HL-60/S4 treated with retinoic acid at 250 ng/mL for 4 days and 3 days (cell line): Measurements from ENCODE around the gene AGBL4.
"Not testable (repeated sequence)": the region's sequence is repeated elsewhere in the genome, so short reads cannot be mapped to it uniquely, and the experiment has no call there.

Experiments used
- in situ Hi-C: fragments of 300-500 bp; cut with MboI; formaldehyde crosslinking; loops from 2 replicates; pipeline ENCODE4 v1.7.0; 2022; ENCODE audit warnings: low sequenced_read_pairs

AGBL4 gene

DNA sequence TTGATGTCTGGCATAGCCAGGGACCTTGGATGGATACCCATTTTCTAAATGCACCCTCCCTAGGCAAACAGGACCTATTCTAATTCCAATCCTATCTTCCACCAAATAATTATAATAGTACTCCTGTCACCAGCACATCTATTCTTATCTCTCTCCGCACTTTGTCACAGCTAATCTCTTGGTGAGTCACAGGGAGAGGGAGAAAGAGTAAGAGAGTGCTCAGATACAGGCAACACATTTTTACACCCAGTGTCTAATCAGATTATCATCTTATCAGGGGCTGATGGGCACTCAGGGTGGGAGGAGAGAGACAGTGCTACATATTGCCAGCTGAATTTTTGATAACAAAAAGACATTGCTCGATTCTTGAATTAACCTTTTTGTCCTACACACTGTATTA is 972.1 kb downstream of the AGBL4 start:
- in situ Hi-C loops: no loop called here

GRCh38 chr1:49050041-49050440 is 973.7 kb downstream of the AGBL4 start:
- in situ Hi-C loops: no loop called here

DNA sequence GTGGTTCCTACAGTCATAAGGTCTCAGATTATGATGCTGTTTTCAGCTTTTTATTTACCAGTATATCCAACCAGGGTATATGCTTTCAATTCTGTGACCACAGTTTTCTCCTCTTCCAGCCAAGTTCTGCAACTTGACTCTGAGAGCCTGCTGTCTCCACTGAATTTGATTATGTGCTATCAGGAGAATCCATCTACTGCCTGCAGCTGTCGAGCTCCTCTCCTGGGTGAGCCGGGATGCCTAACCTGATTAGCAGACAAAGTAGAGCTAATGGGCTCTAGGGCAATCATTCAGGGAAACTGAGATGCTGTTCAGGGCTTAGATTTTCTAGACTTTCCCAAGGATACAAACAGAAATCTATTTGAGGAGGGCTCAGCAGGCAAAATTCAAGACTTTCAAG is 975.6 kb downstream of the AGBL4 start:
- in situ Hi-C loops: no loop called here

GRCh38 chr1:49046305-49046704 is 977.4 kb downstream of the AGBL4 start:
- in situ Hi-C loops: no loop called here

DNA sequence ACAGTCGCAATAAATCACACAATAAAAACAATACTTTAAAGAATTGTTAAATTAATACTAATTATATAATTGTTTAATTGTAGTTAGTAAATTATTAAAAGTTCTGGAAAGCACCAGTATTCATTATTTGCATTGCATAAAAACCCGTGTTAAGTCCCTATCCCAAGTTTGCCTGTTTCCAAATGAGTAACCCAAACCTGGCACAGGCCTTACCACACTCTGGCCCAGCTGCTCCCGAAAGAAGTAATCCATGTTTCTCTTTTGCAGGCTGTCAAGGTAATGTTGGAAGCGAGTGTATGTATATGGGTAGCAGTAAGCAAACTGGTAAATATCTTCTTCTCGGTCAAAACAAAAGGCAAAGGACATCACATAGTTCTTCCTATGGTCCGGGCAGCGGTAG is 978.4 kb downstream of the AGBL4 start:
- in situ Hi-C loops: no loop called here

DNA sequence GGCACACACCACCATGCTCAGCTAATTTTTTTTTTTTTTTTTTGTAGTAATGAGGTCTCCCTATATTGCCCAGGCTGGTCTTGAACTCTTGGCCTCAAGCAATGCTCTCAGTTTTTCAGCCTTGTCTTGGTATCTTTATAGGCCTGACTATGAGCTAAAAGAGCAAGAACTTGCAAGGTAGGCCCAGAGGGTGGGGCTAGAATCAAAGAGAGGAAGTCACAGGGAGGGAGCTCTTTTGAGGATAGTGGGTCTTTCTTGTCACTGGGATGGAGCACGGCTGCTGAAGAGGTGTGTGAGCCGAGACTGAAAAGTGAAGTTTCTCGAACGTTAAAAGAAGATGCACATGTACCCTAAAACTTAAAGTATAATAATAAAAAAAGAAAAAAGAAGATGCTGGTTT is 987.1 kb downstream of the AGBL4 start:
- in situ Hi-C loops: no loop called here

GRCh38 chr1:49028396-49028795 is 995.4 kb downstream of the AGBL4 start:
- in situ Hi-C loops: no loop called here

DNA sequence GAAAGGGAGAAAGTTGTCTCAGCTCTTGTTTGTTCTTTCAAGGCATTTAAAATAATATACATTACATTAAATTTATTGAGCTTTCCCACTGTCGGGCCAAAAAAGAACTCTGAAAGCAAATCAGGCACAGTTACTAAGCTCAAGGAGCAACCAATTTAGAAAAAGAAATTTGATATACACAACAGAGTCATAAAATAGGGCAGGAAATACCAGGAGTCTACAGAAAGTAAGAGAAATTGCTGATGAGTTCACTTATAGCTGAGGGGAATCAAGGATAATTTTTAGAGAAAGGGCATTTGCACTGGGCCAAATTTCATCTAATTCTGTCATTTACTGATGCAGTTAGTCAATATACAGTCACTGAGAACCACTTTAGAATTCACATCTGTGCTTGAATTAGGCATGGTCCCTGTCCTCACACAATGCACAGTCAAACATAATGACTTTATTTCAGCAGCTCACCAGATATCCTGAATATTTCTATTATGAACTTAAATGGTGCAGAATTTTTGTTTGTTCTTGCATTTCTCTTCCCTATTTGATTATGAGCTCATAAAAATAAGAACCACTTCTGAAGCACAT is 997.4 kb downstream of the AGBL4 start:
- in situ Hi-C loops: no loop called here

GRCh38 chr1:49016030-49016977 is 1007.5 kb downstream of the AGBL4 start:
- in situ Hi-C loops: no loop called here

DNA sequence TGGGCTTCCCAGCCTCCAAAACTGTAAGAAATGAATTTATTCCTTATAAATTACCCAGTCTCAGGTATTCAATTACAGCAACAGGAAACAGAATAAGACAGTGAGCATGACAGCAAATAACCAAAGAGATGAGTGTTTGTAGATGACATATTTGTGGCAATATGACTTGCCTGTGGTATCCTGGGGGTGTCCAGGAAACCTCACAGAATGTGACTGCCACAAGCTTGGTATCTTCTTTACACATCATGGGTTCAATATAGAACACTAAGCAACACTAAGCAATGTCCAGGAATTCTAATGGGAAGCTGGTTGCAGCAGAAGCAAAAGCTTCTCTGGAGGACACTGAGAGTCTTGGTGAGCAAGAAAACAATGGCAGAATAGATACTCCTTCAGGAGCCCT is 1010.7 kb downstream of the AGBL4 start:
- in situ Hi-C loops: no loop called here

DNA sequence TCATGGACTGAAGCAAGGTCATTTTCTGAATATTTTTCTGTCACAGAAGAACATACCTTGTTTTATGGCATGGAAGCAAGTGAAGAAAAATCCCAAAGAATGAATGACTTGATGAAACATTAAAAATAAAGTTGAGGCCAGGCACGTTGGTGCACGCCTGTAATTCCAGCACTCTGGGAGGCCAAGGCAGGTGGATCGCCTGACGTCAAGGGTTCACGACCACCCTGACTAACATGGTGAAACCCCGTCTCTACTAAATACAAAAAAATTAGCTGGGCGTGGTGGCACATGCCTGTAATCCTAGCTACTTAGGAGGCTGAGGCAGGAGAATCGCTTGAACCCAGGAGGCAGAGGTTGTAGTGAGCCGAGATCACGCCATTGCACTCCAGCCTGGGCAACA is 1020.8 kb downstream of the AGBL4 start:
- in situ Hi-C loops: not testable (repeated sequence)

GRCh38 chr1:48999321-48999720 is 1024.4 kb downstream of the AGBL4 start:
- in situ Hi-C loops: no loop called here

DNA sequence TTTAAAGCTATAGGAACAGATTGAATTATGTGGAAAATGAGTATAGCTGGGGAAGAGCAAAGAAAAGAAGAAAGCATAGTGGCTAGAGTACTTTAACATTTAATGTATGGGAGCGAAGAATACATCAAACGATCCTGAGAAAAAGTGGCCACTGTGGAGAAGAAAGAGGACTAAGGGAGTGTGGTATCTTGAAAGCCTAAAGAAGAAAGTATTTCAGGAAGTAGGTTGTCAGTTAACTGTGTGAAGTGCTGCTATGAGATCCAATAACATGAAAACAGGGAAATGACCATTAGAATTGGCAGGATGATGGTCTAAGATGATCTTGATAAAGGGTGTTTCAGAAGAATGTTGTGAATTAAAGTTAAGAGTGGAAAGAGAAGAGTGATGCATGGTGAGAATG is 1027.4 kb downstream of the AGBL4 start:
- in situ Hi-C loops: no loop called here

DNA sequence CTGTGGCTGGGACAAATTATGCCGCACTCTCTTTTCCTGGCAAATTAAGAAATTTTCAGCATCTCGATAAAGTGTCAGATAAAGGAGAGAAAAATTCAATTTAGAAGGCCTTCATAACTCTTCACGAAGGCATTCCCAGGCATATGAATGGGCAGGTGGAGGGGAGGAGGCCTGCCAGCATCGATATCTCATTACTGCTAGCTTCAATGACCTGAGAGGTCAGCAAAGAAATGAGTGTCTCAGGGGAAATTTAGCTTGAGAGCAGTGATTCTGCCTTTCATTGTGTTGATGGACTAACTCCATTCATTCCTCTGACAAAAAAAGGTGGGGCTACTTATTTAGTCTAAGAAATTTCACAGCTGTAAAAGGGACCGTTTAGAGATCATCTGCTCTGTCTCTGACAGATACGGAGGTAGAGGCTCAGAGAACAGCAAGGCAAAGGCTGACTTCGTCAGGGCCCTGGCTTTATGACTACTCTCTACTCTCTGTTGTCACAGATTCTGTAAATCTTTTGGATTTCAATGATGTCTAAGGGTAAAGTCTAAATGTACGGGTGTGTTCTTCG is 1035.0 kb downstream of the AGBL4 start:
- in situ Hi-C loops: no loop called here

- in situ Hi-C loops: no loop called here
Measured at GRCh38 chr1:48979940-48980339, 1043.8 kb downstream of the AGBL4 start.

DNA sequence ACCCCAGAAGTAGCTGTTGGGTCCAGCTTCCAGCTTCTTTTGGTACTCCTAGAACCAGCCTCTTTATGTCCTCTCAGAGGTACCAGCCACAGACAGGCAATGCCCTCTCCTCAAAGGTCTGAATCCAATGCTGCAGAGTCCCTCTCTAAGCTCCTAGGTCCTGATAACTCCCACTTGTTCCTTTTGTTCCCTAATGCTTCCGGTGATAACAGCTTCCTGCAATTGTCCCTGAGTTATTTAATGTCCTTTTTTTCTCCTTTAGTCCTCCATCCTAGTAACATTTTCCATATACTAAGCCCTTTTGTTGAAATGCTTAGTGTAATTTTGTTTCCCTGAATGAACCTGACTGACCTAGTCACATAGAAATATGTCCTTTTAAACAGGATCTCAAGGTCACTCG is 1045.3 kb downstream of the AGBL4 start:
- in situ Hi-C loops: no loop called here

- in situ Hi-C loops: no loop called here
Measured at GRCh38 chr1:48977273-48977672, 1046.5 kb downstream of the AGBL4 start.

DNA sequence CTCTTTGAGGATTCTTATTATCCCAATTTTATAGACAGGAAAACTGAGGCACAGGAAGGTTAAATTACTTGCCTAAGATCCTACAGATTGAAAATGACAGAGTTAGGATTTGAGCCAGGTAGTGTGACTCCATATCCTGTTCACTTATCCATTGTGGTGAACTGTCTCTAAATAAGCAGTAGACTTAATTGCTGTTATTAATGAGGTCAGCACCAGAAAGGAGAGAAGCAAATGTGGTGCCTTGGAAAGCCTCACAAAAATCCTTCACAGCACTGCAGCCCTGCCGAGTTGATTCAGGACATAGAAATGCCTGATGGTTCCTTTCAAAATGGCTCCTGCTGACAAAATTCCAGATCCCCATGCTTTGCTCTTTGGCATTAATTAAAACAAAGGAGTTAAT is 1053.8 kb downstream of the AGBL4 start:
- in situ Hi-C loops: no loop called here

DNA sequence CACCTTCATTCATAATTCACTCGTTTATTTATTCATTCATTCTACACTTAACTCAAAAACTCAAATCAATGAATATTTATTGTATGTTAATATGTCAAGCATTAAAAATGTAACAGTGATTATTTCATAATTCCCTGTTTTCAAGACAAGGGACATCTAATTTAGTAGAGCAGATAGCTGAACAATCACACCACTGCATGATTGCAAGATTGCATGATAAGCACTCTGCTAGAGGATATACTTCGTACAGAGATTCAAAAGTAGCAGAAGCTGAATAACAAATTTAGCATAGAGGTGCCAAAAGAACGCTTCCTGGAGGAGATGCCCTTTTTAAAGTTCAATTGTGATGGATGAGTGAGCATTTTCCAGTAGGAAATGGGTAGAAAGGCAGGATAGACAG is 1056.4 kb downstream of the AGBL4 start:
- in situ Hi-C loops: no loop called here

DNA sequence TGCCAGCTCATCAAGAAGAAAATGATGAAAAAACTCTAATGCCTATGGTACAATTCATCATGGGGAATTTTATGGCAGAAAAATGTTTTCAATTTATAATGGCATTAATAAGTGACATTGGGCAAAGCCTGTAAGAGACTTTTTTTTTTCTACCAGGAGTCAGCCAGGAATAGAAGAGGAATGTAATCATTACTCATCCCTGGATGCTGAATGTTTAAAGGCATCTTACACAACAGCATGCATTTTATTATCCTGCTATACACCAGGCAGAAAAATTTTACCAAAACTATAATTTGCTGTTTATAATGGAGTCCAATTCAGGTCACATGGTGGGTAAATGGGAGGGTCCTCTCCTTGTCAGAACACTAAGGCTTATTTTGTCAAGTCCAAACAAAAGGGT is 1057.2 kb downstream of the AGBL4 start:
- in situ Hi-C loops: no loop called here

- in situ Hi-C loops: no loop called here
Measured at GRCh38 chr1:48960320-48960719, 1063.4 kb downstream of the AGBL4 start.

DNA sequence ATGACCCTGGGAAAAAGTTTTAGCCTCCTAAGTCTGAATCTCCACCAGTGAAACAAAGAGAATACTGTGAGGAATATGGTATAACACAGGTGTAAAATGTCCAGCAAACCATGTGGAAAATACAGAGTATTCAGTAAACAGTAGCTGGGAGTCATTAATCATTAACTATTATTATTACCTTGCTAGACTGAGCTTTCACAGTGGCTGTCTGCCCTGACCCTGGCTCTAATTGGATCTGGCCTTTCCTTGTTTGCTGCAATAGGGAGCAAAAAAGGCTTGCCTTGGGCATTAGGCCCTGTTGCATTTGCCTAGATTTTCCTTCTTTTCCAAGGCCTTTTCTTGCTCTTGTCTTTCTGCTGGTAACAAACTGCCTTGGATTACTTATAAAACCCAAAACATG is 1068.0 kb downstream of the AGBL4 start:
- in situ Hi-C loops: no loop called here
